Head of caudate nucleus (tissue), 42 donors: ENCODE results near the gene CDV3.

ENCODE experiments used
- DNase-seq, 42 donors: peaks; one replicate each; pipeline versions ENCODE4 v3.0.0 to v3.0.0-alpha.2; 2020 to 2021; ENCODE audit warnings: mixed read lengths in 7 of 42
- intact Hi-C: fragments of 100-400 bp; cut with DNase I; formaldehyde crosslinking; loops from one replicate; pipeline ENCODE4 v1.15.0; 2022

CDV3 gene

GRCh38 chr3:133592843-133593242 is 19.4 kb downstream of the CDV3 start:
- no peak for DNase-seq
- intact Hi-C loops, result no loop called here

- intact Hi-C loops, result no loop called here
- DNase-seq, result no peak
Observed at GRCh38 chr3:133593243-133593642, 19.8 kb downstream of the CDV3 start.

GRCh38 chr3:133595341-133595740 is 21.9 kb downstream of the CDV3 start:
- intact Hi-C loops, result no loop called here
- peak in 21 of 42 donors; percentile 9 to 78 (median 40) for DNase-seq

- intact Hi-C loops, result no loop called here
- DNase-seq, result no peak
Observed at GRCh38 chr3:133598405-133598804, 24.9 kb downstream of the CDV3 start.

- intact Hi-C loops, result no loop called here
- no peak for DNase-seq
Observed at GRCh38 chr3:133599280-133599679, 25.8 kb downstream of the CDV3 start.

- intact Hi-C loops, result no loop called here
- no peak for DNase-seq
Observed at GRCh38 chr3:133600572-133601081, 27.1 kb downstream of the CDV3 start.

GRCh38 chr3:133606342-133606741 is 32.9 kb downstream of the CDV3 start:
- no peak for DNase-seq
- intact Hi-C loops, result no loop called here

- no peak for DNase-seq
- intact Hi-C loops, result no loop called here
Observed at GRCh38 chr3:133606902-133607301, 33.4 kb downstream of the CDV3 start.

GRCh38 chr3:133607816-133608215 is 34.3 kb downstream of the CDV3 start:
- intact Hi-C loops, result no loop called here
- no peak for DNase-seq

GRCh38 chr3:133608388-133608787 is 34.9 kb downstream of the CDV3 start:
- no peak for DNase-seq
- intact Hi-C loops, result no loop called here

GRCh38 chr3:133610031-133610430 is 36.5 kb downstream of the CDV3 start:
- DNase-seq, result no peak
- intact Hi-C loops, result no loop called here

- DNase-seq, result no peak
- intact Hi-C loops, result no loop called here
Observed at GRCh38 chr3:133611534-133611933, 38.0 kb downstream of the CDV3 start.

- no peak for DNase-seq
- intact Hi-C loops, result no loop called here
Observed at GRCh38 chr3:133620066-133620784, 46.7 kb downstream of the CDV3 start.

- DNase-seq, result no peak
- intact Hi-C loops, result no loop called here
Observed at GRCh38 chr3:133627789-133628188, 54.3 kb downstream of the CDV3 start.

- DNase-seq, result no peak
- intact Hi-C loops, result no loop called here
Observed at GRCh38 chr3:133629146-133629545, 55.7 kb downstream of the CDV3 start.

- intact Hi-C loops, result no loop called here
Observed at GRCh38 chr3:133633439-133633838, 60.0 kb downstream of the CDV3 start.

More at GRCh38 chr3:133633439-133633838, 60.0 kb downstream of the CDV3 start:
- DNase-seq, result no peak
